K562 (cell line): ENCODE measurements around the gene ORC2. TPM values are rescaled to one million over a fixed set of nuclear protein-coding genes. Genes with fewer than 3 reads are reported as not detected.

Experiments
- CHD7 ChIP-seq: fragments of 200-600 bp; sonication (generic); IDR thresholded peaks from one replicate; pipeline ENCODE4 v1.6.1; 2012; ENCODE audit warnings: mild to moderate bottlenecking, low read depth, low read length, inconsistent platforms
- FOSL1 ChIP-seq: fragments of 200-800 bp; sonication (Bioruptor generic); conservative IDR thresholded peaks from 2 replicates; pipeline ENCODE4 v1.6.1; 2016; ENCODE audit warnings: missing genetic modification characterization, missing compliant biosample characterization
- HES1 ChIP-seq: fragments of 450-650 bp; IDR thresholded peaks from 2 replicates; pipeline ENCODE4 v1.6.1; 2016; ENCODE audit warnings: low read depth, mild to moderate bottlenecking, moderate library complexity
- MCM7 ChIP-seq, 2 experiments: fragments of 450-650 bp; IDR thresholded peaks; 2 replicates each; pipeline ENCODE4 v1.6.1; 2016 to 2018
- POLR2AphosphoS5 ChIP-seq: IDR thresholded peaks from 2 replicates; pipeline ENCODE4 v1.6.1; 2011; ENCODE audit warnings: mild to moderate bottlenecking, low read depth, low read length, moderate library complexity; ENCODE audit not compliant: control insufficient read depth, insufficient read depth
- SMC3 ChIP-seq: conservative IDR thresholded peaks from 2 replicates; pipeline ENCODE4 v1.6.1; 2011; ENCODE audit warnings: low read depth, low read length, improper control_type of control experiment; ENCODE audit not compliant: insufficient read depth
- SRSF3 ChIP-seq: fragments of 200-400 bp; formaldehyde crosslinking; IDR thresholded peaks from 2 replicates; pipeline ENCODE4 v1.6.1; 2016; ENCODE audit warnings: mild to moderate bottlenecking, low read length, moderate library complexity; ENCODE audit not compliant: insufficient read depth
- TEAD1 ChIP-seq, 2 experiments: fragments of 450-650 bp in 1 of 2; sonication (generic) in 1 of 2; formaldehyde crosslinking; IDR thresholded peaks; 2 replicates each; pipeline versions ENCODE4 v1.4.0 to v1.8.0; 2020 to 2022; ENCODE audit warnings: mild to moderate bottlenecking in 2 of 2, missing genetic modification reagents in 1 of 2
- ZNF76 ChIP-seq: fragments of 250-450 bp; sonication (Bioruptor Pico); IDR thresholded peaks from 2 replicates; pipeline ENCODE4 v1.4.0; 2020; ENCODE audit warnings: mild to moderate bottlenecking, moderate library complexity, borderline replicate concordance
- ZNF785 ChIP-seq: fragments of 250-450 bp; sonication (Bioruptor Pico); IDR thresholded peaks from 2 replicates; pipeline ENCODE4 v1.4.0; 2020; ENCODE audit warnings: mild to moderate bottlenecking
- ZZZ3 ChIP-seq: fragments of 450-650 bp; IDR thresholded peaks from 2 replicates; pipeline ENCODE4 v1.6.1; 2016; ENCODE audit warnings: antibody characterized with exemption, mild to moderate bottlenecking, moderate library complexity
- polyA plus RNA-seq, 8 experiments: library from polyadenylated mRNA; depleted of rRNA in 4 of 8; stranded (reverse) in 5 of 8; unstranded in 3 of 8; fragments of >200 nt; fragmentation: Nextera tagmentation in 2 of 8; fragmentation: Illumina TruSeq in 1 of 8; extraction: Ambion mirVana in 2 of 8; extraction: Trizol in 1 of 8; gene quantifications; 2 replicates each; pipeline versions ENCODE4 v1.2.1 to v1.2.3, GENCODE V29; 2011 to 2014; ENCODE audit warnings: inconsistent platforms in 1 of 8, missing spikeins in 1 of 8
- total RNA-seq, 7 experiments: library from RNA; depleted of rRNA in 6 of 7; stranded (reverse); fragments of >200 nt in 6 of 7; fragmentation: Illumina TruSeq in 2 of 7; extraction: Trizol in 2 of 7; gene quantifications; 2 replicates each; pipeline versions ENCODE4 v1.2.1 to v1.2.3, GENCODE V29; 2011 to 2021; ENCODE audit warnings: low replicate concordance in 1 of 7
- TF ChIP-seq, protein P1 (sequence below): sonication (generic); formaldehyde crosslinking; IDR thresholded peaks from 2 replicates; pipeline ENCODE4 v1.8.0; 2022; ENCODE audit warnings: mild to moderate bottlenecking, missing genetic modification reagents

Gene ORC2
- total and polyA plus RNA-seq, 9 of the 15 experiments (the other 6 are each of a cell fraction or from before 2014, with no cell fraction given): 5.6 to 41.1 (median 19.0) TPM

DNA sequence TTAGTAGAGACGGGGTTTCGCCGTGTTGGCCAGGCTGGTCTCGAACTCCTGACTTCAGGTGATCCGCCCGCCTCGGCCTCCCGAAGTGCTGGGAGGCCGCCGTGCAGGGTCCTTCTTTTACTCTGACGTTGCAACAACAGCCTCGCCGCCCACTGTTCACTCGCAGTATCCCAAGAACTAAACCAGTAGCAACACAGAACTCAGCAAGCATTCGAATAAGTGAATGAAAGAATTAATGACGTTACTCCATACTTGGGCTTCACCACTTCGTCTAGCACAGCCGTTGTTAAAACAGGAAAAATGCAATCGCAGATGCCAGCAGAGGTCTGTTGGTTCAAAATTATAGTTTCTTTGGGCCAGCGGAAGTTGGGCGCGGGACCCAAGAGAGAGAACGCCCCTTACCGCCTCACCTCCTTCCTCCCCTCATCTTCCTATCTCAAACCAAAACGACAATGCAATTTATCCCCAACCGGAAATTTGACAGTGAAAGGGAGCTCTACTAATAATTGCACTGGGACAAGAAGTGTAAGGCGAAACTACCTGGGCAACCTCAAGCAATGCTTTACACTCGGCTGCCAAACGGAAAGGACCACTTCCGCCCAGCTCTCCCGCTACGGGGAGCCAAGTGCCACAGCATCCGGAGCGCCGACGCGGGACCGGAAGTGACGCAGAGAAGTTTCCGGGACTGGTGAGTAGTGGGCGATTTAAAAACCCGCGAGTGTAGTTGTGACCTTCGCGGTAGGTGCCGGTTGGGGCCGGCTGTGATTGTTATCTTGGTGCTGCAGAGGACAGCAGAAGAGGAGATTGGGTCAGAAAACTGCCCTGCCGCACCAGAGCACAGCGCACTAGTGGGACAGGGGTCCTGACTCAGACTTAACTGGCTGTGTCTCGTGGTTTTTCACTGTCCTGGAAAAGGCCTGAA is 74.5 kb downstream of the ORC2 start, which contains the start of the genes NIF3L1 and PPIL3 (continued):
- TF ChIP-seq CHD7: no peak
- TF ChIP-seq TEAD1 (CRISPR knock-in tag; IDR thresholded peaks at IDR 0.05): no peak; a peak in 1 of 4 replicates
- TF ChIP-seq ZZZ3: peak; percentile 68; the same call in 1 of the 2 replicates
- peak; percentile 80 for TF ChIP-seq POLR2AphosphoS5
- no peak for TF ChIP-seq SMC3
- TF ChIP-seq, protein P1, sequence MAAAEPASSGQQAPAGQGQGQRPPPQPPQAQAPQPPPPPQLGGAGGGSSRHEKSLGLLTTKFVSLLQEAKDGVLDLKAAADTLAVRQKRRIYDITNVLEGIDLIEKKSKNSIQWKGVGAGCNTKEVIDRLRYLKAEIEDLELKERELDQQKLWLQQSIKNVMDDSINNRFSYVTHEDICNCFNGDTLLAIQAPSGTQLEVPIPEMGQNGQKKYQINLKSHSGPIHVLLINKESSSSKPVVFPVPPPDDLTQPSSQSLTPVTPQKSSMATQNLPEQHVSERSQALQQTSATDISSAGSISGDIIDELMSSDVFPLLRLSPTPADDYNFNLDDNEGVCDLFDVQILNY (CRISPR knock-in tag): no peak
- TF ChIP-seq ZNF76 (CRISPR knock-in tag): no peak
- TF ChIP-seq ZNF785 (CRISPR knock-in tag): no peak
- TF ChIP-seq MCM7 (IDR thresholded peaks at IDR 0.05): no peak
- TF ChIP-seq FOSL1 (tag): peak; percentile 49
- no peak for TF ChIP-seq HES1
- TF ChIP-seq SRSF3: no peak
